ENCODE data around the gene PPP4R4. TPM values are rescaled to one million over a fixed set of nuclear protein-coding genes. Genes with fewer than 3 reads are reported as not detected.

PPP4R4 gene
- total RNA-seq, 1 experiment from 2014 or later: not detected

- Histone ChIP-seq H3K79me2 (ENCODE audit: low read depth) (no peaks in the 10 kb centered on the region), H3K4me2 (no peak overlapping the region), H2AFZ (no peak overlapping the region), H3K27me3 (ENCODE audit: insufficient read depth, low read depth) (no peaks in the 10 kb centered on the region), H3K4me1 (replicated peaks; ENCODE audit: insufficient read depth) (no peaks in the 10 kb centered on the region), H3K27ac (no peak overlapping the region), H3F3A (ENCODE audit: insufficient read depth, low read depth) (no peaks in the 10 kb centered on the region), H3K4me3 (no peak overlapping the region), H4K20me1 (ENCODE audit: insufficient read depth) (no peaks in the 10 kb centered on the region), H3K9me3 (ENCODE audit: insufficient read depth, low read depth) (no peaks in the 10 kb centered on the region), H3K9me2 (ENCODE audit: insufficient read depth) (no peaks in the 10 kb centered on the region), H3K36me3 (ENCODE audit: low read depth) (no peaks in the 10 kb centered on the region)
- BruUV-seq (replicated peaks): no TSS peak
- ChIA-PET POLR2A (ENCODE audit: unreplicated experiment) (no interaction called here), CTCF (no interaction called here)
- TF ChIP-seq EZH2 (IDR thresholded peaks at IDR 0.05; ENCODE audit: low read depth) (no peak), CTCF (conservative IDR thresholded peaks at IDR 0.05) (no peak; the same call in 1 of the 2 replicates)
- no peak for DNase-seq
- intact Hi-C loops (cut with micrococcal nuclease; ENCODE audit: unreplicated experiment): no loop called here
Measured at GRCh38 chr14:94143239-94143638, 30.9 kb upstream of the PPP4R4 start.

GRCh38 chr14:94143711-94144110 lies 30.4 kb upstream of the PPP4R4 start:
- Histone ChIP-seq H3F3A (ENCODE audit: insufficient read depth, low read depth) (no peaks in the 10 kb centered on the region), H3K4me2 (no peak overlapping the region), H3K79me2 (ENCODE audit: low read depth) (no peaks in the 10 kb centered on the region), H3K27ac (no peak overlapping the region), H3K4me3 (no peak overlapping the region), H3K36me3 (ENCODE audit: low read depth) (no peaks in the 10 kb centered on the region), H3K9me2 (ENCODE audit: insufficient read depth) (no peaks in the 10 kb centered on the region), H3K27me3 (ENCODE audit: insufficient read depth, low read depth) (no peaks in the 10 kb centered on the region), H4K20me1 (ENCODE audit: insufficient read depth) (no peaks in the 10 kb centered on the region), H3K9me3 (ENCODE audit: insufficient read depth, low read depth) (no peaks in the 10 kb centered on the region), H3K4me1 (replicated peaks; ENCODE audit: insufficient read depth) (no peaks in the 10 kb centered on the region), H2AFZ (no peak overlapping the region)
- BruUV-seq (replicated peaks): no TSS peak
- TF ChIP-seq EZH2 (IDR thresholded peaks at IDR 0.05; ENCODE audit: low read depth) (no peak), CTCF (conservative IDR thresholded peaks at IDR 0.05) (no peak)
- POLR2A ChIA-PET (ENCODE audit: unreplicated experiment): no interaction called here
- no peak for DNase-seq
- CTCF ChIA-PET: no interaction called here
- intact Hi-C loops (cut with micrococcal nuclease; ENCODE audit: unreplicated experiment): no loop called here

- Histone ChIP-seq H3K36me3 (ENCODE audit: low read depth) (no peaks in the 10 kb centered on the region), H3K9me2 (ENCODE audit: insufficient read depth) (no peaks in the 10 kb centered on the region), H3K9me3 (ENCODE audit: insufficient read depth, low read depth) (no peaks in the 10 kb centered on the region), H3K4me2 (no peak overlapping the region), H3K27me3 (ENCODE audit: insufficient read depth, low read depth) (0 out of 2 replicates have a peak, but pooled peaks cover 2% of the 10 kb centered on the region), H3F3A (ENCODE audit: insufficient read depth, low read depth) (no peaks in the 10 kb centered on the region), H3K4me1 (replicated peaks; ENCODE audit: insufficient read depth) (no peaks in the 10 kb centered on the region), H3K27ac (no peak overlapping the region), H4K20me1 (ENCODE audit: insufficient read depth) (no peaks in the 10 kb centered on the region), H3K4me3 (no peak overlapping the region), H3K79me2 (ENCODE audit: low read depth) (no peaks in the 10 kb centered on the region), H2AFZ (no peak overlapping the region)
- no peak for DNase-seq
- no TSS peak for BruUV-seq (replicated peaks)
- no peak for TF ChIP-seq CTCF (conservative IDR thresholded peaks at IDR 0.05)
- no peak for TF ChIP-seq EZH2 (IDR thresholded peaks at IDR 0.05; ENCODE audit: low read depth)
- intact Hi-C loops (cut with micrococcal nuclease; ENCODE audit: unreplicated experiment): no loop called here
- CTCF ChIA-PET: no interaction called here
- POLR2A ChIA-PET (ENCODE audit: unreplicated experiment): no interaction called here
Measured at GRCh38 chr14:94144765-94145164, 29.4 kb upstream of the PPP4R4 start.

Measured in PC-9 (cell line).